ENCODE data around the gene DGKG.

DGKG gene

DNA sequence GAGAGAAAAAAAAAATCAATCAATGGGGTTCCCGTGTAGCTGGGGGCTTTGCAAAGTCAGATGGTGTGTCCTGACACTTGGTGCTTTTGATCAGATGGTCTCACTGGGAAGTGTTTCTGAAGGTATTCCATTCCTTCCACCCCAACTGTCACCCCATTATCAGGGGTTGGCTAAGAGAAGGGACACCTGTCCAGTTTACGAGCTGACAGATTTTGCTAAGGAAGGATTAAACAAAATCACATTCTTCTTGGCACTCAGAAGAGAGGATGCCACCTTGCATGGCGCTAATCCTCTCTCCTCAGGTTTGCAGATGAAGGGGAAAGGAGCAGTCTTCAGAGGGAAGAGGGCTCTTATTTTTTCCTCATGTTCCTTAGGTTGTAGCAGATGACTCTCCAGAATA, 149.4 kb downstream of the DGKG start:
- H3K27ac Mint-ChIP-seq, result no peak overlapping the region
- H3K4me1 Mint-ChIP-seq (ENCODE audit: low read depth), result peaks cover 19% of the 10 kb centered on the region
- H3K36me3 Mint-ChIP-seq (ENCODE audit: low read depth), result no peaks in the 10 kb centered on the region
- no peak overlapping the region for H3K4me3 Mint-ChIP-seq
- no peaks in the 10 kb centered on the region for H3K9me3 Mint-ChIP-seq
- H3K27me3 Mint-ChIP-seq, result peaks cover 21% of the 10 kb centered on the region

DNA sequence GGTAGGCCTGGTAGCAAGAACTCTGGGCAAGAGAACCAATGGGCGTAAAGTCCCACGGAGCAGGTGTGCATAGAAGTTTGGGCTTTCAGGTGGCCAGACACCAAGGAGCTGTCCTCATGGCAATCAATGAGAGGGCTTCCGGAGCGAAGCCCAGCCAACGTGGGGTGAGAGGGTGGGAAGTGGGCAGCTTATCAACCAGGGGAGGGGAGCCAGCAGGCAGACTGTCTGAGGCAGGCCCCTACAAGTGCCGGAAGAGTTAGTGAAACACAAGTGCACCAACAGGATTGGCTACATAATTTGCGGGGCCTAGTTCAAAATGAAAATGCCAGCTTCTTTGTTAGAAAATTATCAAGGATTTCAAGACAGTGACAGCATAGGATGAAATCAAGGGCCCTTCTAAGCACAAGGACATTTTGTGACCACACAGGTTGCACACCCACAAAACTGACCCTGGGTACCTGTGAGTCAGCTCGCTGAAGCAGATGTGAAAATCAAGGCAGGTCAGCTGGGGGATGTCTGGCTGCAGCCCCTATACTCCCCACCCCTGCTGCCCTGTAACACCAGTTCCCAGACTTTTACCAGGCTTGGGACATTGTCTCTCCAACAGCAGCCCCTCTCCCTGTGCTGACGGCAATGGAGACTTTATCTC, 151.1 kb downstream of the DGKG start:
- Mint-ChIP-seq H3K36me3 (ENCODE audit: low read depth) (no peaks in the 10 kb centered on the region), H3K4me1 (ENCODE audit: low read depth) (peaks cover 12% of the 10 kb centered on the region), H3K4me3 (no peak overlapping the region), H3K9me3 (no peaks in the 10 kb centered on the region), H3K27ac (no peak overlapping the region), H3K27me3 (peaks cover 21% of the 10 kb centered on the region)

DNA sequence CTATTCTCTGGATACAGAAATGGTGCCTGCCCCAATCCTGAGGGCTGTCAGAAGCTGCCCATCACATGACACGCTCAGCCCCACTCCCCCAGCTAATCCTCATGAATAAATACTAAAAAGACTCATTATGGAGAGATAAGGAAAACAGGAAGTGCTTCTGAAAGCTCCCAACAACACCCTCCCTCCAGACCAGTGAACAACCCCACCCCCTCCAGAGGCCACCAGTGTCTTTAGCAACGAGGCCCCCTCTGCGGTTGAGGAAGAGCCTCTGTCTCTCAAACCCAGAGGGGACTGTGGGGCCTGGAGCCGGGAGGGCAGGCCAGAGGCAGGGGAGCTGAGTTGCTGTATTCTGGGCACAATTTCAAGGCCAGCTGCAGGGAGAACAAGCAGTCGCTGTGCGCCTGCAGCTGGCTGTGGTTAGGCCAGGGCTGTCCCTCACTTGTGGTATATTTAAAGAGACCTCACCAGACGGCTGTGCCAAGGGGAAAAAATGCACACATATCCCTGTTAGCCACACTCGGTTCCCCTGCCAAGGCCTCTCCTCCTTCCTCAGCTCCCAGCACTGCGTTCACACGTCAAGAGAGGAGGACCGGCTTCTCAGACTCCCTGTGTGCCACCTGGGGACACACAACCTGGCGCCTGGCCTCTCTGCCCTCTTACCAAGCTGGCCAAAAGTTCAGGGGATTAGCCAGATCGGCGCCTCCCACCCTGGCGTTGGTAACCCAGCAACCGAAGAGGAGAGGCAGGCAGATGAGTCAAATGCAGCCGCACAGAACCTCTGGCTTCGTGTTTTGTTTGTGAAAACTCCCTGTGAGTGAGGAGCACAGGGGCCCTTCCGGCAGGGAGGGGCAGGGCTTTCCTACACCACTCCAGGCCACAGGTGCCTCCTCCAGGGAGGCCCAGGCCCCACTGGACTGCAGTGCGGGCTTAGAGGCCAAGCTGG, 152.0 kb downstream of the DGKG start:
- no peak overlapping the region for H3K27ac Mint-ChIP-seq
- peaks cover 12% of the 10 kb centered on the region for H3K4me1 Mint-ChIP-seq (ENCODE audit: low read depth)
- H3K36me3 Mint-ChIP-seq (ENCODE audit: low read depth), result no peaks in the 10 kb centered on the region
- H3K4me3 Mint-ChIP-seq, result no peak overlapping the region
- peaks cover 17% of the 10 kb centered on the region for H3K27me3 Mint-ChIP-seq
- no peaks in the 10 kb centered on the region for H3K9me3 Mint-ChIP-seq

DNA sequence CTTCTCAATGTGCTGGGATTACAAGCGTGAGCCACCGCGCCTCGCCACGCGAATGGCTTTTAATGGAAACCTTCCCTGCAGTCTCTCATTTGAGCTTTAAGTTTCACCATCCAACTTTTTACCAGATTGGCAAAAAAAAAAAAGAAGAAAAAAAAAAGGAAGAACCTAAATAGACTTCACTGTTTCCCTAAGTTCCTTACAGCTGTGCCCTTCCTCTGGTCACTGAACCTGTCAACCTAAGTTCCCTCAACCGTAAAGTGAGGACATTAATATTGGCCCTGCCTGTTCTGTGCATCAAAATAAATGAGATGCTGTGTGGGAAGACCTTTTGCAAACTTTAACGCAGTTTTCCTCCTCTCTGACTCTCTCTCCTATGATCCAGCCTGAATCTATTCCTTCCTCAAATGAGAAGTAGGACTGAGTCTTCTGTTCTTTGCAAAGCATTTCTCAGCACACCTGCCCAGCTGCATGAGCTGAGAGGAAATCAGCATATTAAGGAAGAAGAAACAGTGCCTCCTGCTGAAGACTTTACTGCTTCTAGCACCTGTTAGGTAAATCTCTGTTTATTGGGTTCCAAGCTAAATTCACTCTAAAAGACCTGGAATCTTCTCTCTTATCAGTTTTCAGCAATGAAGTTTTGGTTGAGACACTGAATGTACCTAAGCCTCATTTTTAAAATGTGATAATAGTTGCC, 153.6 kb downstream of the DGKG start:
- Mint-ChIP-seq H3K9me3 (no peaks in the 10 kb centered on the region), H3K4me3 (no peak overlapping the region), H3K4me1 (ENCODE audit: low read depth) (peaks cover 12% of the 10 kb centered on the region), H3K27ac (no peak overlapping the region), H3K27me3 (peaks cover 17% of the 10 kb centered on the region), H3K36me3 (ENCODE audit: low read depth) (no peaks in the 10 kb centered on the region)

DNA sequence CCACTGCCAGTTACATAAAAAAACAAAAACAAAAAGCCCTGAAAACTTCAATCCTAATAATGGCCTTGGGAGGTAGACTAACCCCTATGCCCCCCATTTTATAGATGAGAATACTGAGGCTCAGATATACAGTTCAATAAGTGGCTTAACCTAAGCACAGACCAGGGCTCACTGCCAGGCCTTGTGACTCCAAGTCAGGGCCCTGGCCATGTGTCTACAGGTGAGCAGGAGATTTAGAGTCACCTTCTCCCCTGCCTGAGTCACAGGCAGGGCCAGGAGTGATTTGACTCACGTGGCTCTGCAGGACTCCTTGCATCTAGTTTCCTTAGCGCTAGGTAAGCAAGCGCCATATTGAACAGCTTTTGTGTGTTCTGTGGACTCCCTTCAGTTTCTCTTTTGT, 154.5 kb downstream of the DGKG start:
- Mint-ChIP-seq H3K9me3 (no peaks in the 10 kb centered on the region), H3K27ac (no peak overlapping the region), H3K4me1 (ENCODE audit: low read depth) (peaks cover 12% of the 10 kb centered on the region), H3K36me3 (ENCODE audit: low read depth) (no peaks in the 10 kb centered on the region), H3K4me3 (no peak overlapping the region), H3K27me3 (peaks cover 22% of the 10 kb centered on the region)

DNA sequence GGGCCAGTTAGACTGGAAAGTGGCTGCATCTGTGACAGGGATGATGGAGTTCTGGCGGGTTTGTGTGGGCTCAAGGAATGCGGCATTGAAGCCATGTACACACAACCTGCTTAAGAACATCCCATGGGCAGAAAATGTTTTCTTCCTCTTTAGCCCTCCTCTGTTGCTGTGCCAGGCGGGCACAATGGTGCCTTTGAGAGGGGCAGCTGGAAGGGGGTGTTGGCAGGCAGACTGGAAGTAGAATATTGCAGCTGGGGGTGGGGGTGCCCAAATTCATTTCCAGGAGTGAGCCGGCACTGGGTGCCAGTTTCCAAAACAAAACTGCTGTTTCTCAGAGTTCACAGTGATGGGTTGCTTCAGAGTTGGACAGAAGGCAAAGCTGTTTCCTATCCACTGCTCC, 161.3 kb downstream of the DGKG start:
- H3K4me3 Mint-ChIP-seq, result no peak overlapping the region
- H3K27ac Mint-ChIP-seq, result no peak overlapping the region
- H3K9me3 Mint-ChIP-seq, result no peaks in the 10 kb centered on the region
- H3K36me3 Mint-ChIP-seq (ENCODE audit: low read depth), result no peaks in the 10 kb centered on the region
- H3K27me3 Mint-ChIP-seq, result peaks cover 10% of the 10 kb centered on the region
- H3K4me1 Mint-ChIP-seq (ENCODE audit: low read depth), result no peaks in the 10 kb centered on the region

DNA sequence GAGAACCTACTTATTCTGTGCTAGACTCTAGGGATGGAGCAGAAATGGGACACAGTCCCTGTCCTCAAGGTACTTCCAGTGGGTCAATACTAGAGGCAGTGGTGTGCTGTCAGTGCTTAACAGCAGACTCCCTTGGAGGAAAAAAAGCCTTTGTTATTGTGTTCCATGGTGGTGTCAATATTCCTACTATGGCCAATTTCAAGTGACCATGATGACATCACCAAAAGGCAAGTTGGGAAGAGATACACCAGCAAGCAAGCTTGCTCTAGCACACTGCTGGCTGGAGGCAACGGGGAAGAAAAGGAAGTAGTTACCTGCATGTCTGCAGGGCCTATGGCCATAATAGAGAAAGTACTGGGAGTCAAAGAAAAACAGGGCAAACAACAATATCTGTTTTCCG, 163.6 kb downstream of the DGKG start:
- H3K27ac Mint-ChIP-seq, result no peak overlapping the region
- H3K9me3 Mint-ChIP-seq, result no peaks in the 10 kb centered on the region
- H3K27me3 Mint-ChIP-seq, result peaks cover 22% of the 10 kb centered on the region
- peaks cover 4% of the 10 kb centered on the region for H3K4me1 Mint-ChIP-seq (ENCODE audit: low read depth)
- no peak overlapping the region for H3K4me3 Mint-ChIP-seq
- no peaks in the 10 kb centered on the region for H3K36me3 Mint-ChIP-seq (ENCODE audit: low read depth)

DNA sequence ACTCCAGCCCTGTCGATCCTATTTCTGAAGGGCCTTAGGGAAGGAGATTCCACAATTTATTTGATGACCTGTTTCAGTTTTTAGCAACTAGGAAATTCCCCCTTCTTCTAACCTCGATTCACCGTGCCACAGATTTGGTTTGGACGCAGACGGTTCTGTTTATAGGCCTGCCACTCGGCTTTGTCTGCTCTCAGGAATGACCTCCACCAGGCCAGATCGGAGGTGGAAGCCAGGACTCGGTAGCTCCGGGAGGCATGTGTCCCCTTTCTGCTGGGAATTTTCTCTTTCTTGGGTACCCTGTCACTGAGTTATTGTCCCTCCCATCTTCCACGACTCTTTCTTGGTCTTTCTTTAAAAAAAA, 167.6 kb downstream of the DGKG start:
- H3K27ac Mint-ChIP-seq, result no peak overlapping the region
- H3K4me1 Mint-ChIP-seq (ENCODE audit: low read depth), result peaks cover 4% of the 10 kb centered on the region
- peak overlapping the region; percentile 9 for H3K4me3 Mint-ChIP-seq
- H3K36me3 Mint-ChIP-seq (ENCODE audit: low read depth), result no peaks in the 10 kb centered on the region
- no peaks in the 10 kb centered on the region for H3K9me3 Mint-ChIP-seq
- peaks cover 40% of the 10 kb centered on the region for H3K27me3 Mint-ChIP-seq

DNA sequence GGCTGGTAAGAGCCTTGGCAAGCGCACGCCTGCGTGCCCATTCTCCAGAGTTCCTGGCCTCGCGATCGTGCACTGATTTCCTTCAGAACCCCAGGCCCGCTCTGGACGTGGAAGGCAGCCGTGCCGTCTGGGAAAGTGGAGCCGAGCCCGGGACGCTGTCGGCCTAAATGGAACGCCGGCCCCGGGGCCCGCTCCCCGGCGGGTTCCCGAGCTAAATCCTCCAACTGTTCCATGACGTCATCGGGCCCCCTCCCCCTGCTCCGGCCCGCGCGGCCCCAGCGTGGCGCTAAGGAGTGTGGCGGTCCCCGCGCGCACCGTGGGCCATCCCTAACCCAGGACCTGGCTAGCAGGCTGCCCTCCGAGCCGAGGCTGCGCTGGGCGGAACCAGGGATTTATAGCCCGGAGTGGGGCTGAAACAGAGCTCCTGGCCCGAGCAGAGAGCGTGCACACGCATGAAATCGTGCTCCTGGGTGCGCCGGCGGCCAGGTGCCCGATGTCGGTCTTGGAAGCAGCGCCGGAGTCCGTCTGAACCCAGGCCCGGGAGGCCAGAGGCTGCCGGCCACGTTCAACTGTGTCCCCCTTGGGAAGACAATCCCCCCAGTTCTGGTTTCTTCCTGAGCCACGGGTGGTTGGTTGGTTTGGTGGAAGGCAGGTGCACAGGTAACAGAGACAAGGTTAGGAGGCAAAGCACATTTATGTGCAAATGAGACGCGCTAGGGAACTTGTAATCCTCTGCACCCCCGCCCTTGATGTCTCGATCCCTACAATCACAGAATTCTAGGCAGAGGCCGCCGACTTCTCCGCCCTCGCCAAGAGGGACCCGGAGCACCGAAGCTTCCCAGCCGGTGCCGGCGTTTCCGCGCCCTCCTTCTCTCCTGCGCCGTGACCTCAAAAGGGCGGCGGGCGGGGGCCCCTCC, 168.2 kb downstream of the DGKG start:
- Mint-ChIP-seq H3K27ac (no peak overlapping the region), H3K4me3 (peak overlapping the region; percentile 9), H3K27me3 (peaks cover 40% of the 10 kb centered on the region), H3K9me3 (no peaks in the 10 kb centered on the region), H3K4me1 (ENCODE audit: low read depth) (peaks cover 4% of the 10 kb centered on the region), H3K36me3 (ENCODE audit: low read depth) (no peaks in the 10 kb centered on the region)

DNA sequence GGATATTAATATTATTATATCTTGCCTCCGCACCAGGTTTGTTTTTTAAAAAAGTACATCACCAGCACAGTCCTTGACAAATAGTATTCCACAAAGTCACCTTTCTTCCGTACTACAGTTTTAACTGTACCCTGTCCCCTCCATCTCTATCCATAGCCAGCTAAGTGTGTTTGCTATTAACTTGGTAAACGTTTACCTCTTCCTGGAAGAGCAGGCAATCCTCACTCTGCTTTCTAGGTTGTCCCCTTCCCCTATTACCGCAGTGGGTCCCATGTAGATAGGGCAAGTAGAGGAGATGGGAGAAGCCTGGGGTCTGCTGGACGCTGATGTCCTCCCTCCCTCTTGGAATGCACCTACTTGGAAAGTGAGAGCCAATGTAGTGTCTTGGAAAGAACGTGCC, 169.2 kb downstream of the DGKG start:
- Mint-ChIP-seq H3K36me3 (ENCODE audit: low read depth) (no peaks in the 10 kb centered on the region), H3K4me3 (no peak overlapping the region), H3K27me3 (peaks cover 40% of the 10 kb centered on the region), H3K9me3 (no peaks in the 10 kb centered on the region), H3K4me1 (ENCODE audit: low read depth) (peaks cover 4% of the 10 kb centered on the region), H3K27ac (no peak overlapping the region)

DNA sequence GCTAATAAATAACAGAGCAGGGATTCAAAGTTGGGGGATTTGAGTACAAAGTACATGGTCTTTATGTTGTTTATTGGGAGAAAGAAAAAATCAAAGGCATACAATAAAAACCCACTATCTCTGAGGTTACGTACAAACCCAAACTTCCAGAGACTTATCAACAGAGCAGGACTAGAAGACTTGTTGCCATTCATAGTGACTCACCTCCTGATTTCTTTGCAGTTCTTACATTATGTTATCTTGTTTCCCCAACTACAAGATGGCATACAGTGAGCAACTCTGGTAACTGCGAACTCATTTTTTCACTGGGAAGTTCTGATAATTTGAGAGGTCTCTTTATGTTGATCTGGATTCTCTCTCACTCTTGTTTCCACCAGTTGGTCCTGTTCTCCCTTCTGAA, 172.5 kb downstream of the DGKG start:
- no peak overlapping the region for H3K27ac Mint-ChIP-seq
- no peak overlapping the region for H3K4me3 Mint-ChIP-seq
- H3K27me3 Mint-ChIP-seq, result peaks cover 30% of the 10 kb centered on the region
- H3K36me3 Mint-ChIP-seq (ENCODE audit: low read depth), result no peaks in the 10 kb centered on the region
- peaks cover 15% of the 10 kb centered on the region for H3K4me1 Mint-ChIP-seq (ENCODE audit: low read depth)
- no peaks in the 10 kb centered on the region for H3K9me3 Mint-ChIP-seq

DNA sequence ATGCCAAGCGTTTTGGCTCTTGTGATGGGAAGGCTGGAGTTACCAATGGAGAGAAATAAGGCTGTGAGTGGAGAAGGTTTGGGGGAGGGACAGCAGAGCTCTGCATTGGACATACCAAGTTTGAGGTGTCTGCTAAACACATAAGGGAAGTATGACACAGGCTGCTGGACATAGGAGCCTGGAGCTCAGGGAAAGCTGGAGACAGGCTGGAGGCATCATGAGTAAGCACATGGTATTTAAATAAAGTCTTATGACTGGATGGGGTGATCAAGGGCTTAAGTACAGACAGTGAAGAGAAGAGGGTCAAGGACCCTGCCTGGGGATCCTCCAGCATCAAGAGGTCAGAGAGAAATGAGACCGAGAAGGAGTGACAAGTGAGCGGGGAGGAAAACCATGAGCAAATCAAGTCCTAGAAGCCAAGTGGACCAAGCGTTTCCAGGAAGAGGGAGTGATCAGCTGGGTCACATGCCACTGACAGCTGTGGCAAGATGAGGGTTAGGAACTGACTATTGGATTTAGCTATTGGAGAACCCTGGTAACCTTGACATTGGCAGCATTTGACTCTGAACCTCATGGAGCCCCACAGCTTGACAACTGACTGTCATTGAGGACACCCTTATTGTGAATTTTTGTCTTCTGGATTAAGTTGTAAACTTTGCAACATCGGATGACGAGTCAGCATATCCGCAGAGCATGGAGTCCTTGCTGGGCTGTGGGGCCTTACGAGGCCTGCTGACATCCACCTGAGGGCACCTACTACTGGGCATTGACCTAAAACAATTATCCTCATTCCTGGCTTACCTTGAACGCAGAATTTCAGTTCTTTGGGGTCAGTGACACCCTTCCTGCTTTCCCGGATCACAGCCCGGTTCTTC, 174.4 kb downstream of the DGKG start:
- Mint-ChIP-seq H3K27ac (peak overlapping the region; percentile 40), H3K4me3 (no peak overlapping the region), H3K36me3 (ENCODE audit: low read depth) (no peaks in the 10 kb centered on the region), H3K9me3 (no peaks in the 10 kb centered on the region), H3K27me3 (peaks cover 16% of the 10 kb centered on the region), H3K4me1 (ENCODE audit: low read depth) (peaks cover 12% of the 10 kb centered on the region)

DNA sequence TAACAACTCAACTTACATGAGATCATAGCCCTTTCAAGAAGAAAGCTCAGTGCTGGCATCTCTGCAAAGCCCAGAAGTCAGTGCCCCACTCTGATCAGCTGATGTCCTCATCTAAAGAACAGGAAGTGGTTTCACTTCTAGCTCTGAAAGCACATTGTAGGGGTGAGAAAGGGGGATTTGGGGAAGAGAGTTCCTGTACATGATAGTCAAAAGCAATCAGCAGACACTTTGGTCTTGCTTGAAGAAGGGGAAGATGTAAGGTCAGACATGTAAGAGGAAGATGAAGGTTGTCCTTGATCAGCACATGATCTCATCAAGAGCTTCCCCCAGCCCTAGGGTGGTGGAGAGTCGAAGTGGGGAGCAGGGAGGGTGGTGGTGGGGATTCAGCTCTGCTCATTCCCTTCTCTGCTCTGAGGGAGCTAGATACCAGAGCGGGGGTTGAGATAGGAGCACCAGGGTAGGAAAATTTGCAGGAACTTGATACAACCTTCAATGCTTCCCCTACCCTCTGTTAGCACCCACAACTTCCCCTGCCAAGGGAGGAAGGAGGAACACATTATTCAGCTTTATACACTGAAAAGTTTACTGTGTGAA, 176.7 kb downstream of the DGKG start:
- Mint-ChIP-seq H3K4me1 (ENCODE audit: low read depth) (peaks cover 12% of the 10 kb centered on the region), H3K27ac (peak overlapping the region; percentile 38), H3K36me3 (ENCODE audit: low read depth) (no peaks in the 10 kb centered on the region), H3K27me3 (no peaks in the 10 kb centered on the region), H3K9me3 (no peaks in the 10 kb centered on the region), H3K4me3 (peak overlapping the region; percentile 18)

Measured in stimulated activated naive CD8-positive, alpha-beta T cell treated with anti-CD3 and anti-CD28 coated beads, Interleukin-15, Interleukin-2, amounts not matched to agents 100 ng/mL and 50 ng/mL, for 24 hours (primary cell).